HL-60/S4 (cell line): ENCODE data around the gene PKP2.

ENCODE experiments used
- in situ Hi-C: fragments of 300-500 bp; cut with MboI; formaldehyde crosslinking; loops from 2 replicates; pipeline ENCODE4 v1.14.3; 2022; ENCODE audit warnings: low sequenced_read_pairs

Gene PKP2

GRCh38 chr12:32819424-32819823, 77.2 kb downstream of the PKP2 start:
- in situ Hi-C loops: no loop called here

- in situ Hi-C loops: no loop called here
Measured at GRCh38 chr12:32811686-32812392, 84.7 kb downstream of the PKP2 start.

- in situ Hi-C loops: no loop called here
Measured at GRCh38 chr12:32809846-32810245, 86.7 kb downstream of the PKP2 start.

- in situ Hi-C loops: no loop called here
Measured at GRCh38 chr12:32809196-32809595, 87.4 kb downstream of the PKP2 start.

GRCh38 chr12:32804301-32804700, 92.3 kb downstream of the PKP2 start:
- in situ Hi-C loops: no loop called here

- in situ Hi-C loops: no loop called here
Measured at GRCh38 chr12:32801269-32801980, 95.2 kb downstream of the PKP2 start.

- in situ Hi-C loops: no loop called here
Measured at GRCh38 chr12:32794281-32794680, 102.3 kb downstream of the PKP2 start.

GRCh38 chr12:32789916-32790315, 106.7 kb downstream of the PKP2 start:
- in situ Hi-C loops: no loop called here

GRCh38 chr12:32789446-32789845, 107.1 kb downstream of the PKP2 start:
- in situ Hi-C loops: no loop called here

- in situ Hi-C loops: no loop called here
Measured at GRCh38 chr12:32788405-32788804, 108.2 kb downstream of the PKP2 start.

GRCh38 chr12:32785557-32785956, 111.0 kb downstream of the PKP2 start:
- in situ Hi-C loops: no loop called here

- in situ Hi-C loops: no loop called here
Measured at GRCh38 chr12:32783029-32783428, 113.5 kb downstream of the PKP2 start.

GRCh38 chr12:32780071-32780470, 116.5 kb downstream of the PKP2 start:
- in situ Hi-C loops: no loop called here

- in situ Hi-C loops: no loop called here
Measured at GRCh38 chr12:32777691-32778175, 118.8 kb downstream of the PKP2 start.

- in situ Hi-C loops: no loop called here
Measured at GRCh38 chr12:32777159-32777558, 119.4 kb downstream of the PKP2 start.

- in situ Hi-C loops: no loop called here
Measured at GRCh38 chr12:32776258-32776657, 120.3 kb downstream of the PKP2 start.

GRCh38 chr12:32773691-32774090, 122.9 kb downstream of the PKP2 start:
- in situ Hi-C loops: loop anchor here (25.0 kb wide), 1 partner anchor 1439 kb away; no protein-coding TSS in a partner anchor

GRCh38 chr12:32770141-32770540, 126.4 kb downstream of the PKP2 start:
- in situ Hi-C loops: loop anchor here (25.0 kb wide), 1 partner anchor 1442 kb away; no protein-coding TSS in a partner anchor

- in situ Hi-C loops: loop anchor here (10.0 to 25.0 kb wide), 2 partner anchors 1256 to 1444 kb away; partner anchors contain the start of gene ALG10
Measured at GRCh38 chr12:32768518-32768917, 128.1 kb downstream of the PKP2 start.

- in situ Hi-C loops: loop anchor here (10.0 to 25.0 kb wide), 2 partner anchors 1259 to 1446 kb away; partner anchors contain the start of gene ALG10
Measured at GRCh38 chr12:32765906-32766305, 130.7 kb downstream of the PKP2 start.

GRCh38 chr12:32761716-32762115, 134.9 kb downstream of the PKP2 start:
- in situ Hi-C loops: loop anchor here (10.0 to 25.0 kb wide), 2 partner anchors 1263 to 1451 kb away; partner anchors contain the start of gene ALG10

GRCh38 chr12:32757157-32757556, 139.4 kb downstream of the PKP2 start:
- in situ Hi-C loops: loop anchor here (25.0 kb wide), 1 partner anchor 1455 kb away; no protein-coding TSS in a partner anchor
